Sigmoid colon (tissue), 7 donors: Measurements from ENCODE around the gene ZFAND3. TPM values are rescaled to one million over a fixed set of nuclear protein-coding genes. Genes with fewer than 3 reads are reported as not detected.
A peak's percentile ranks its signal among the peaks of the same experiment; 100 is the strongest.

Source experiments
- DNase-seq: peaks from one replicate; pipeline ENCODE4 v3.0.0-alpha.2; 2019
- H3K27ac ChIP-seq, 4 donors: fragments of 200-600 bp; sonication (generic); one replicate each; pipeline ENCODE4 v1.5.1; 2016 to 2019; ENCODE audit warnings: mild to moderate bottlenecking in 1 of 4
- H3K27me3 ChIP-seq, 3 donors: fragments of 200-600 bp; sonication (generic); one replicate each; pipeline ENCODE4 v1.5.1; 2019; ENCODE audit warnings: mild to moderate bottlenecking in 1 of 3
- H3K36me3 ChIP-seq, 4 donors: fragments of 200-600 bp; sonication (generic); one replicate each; pipeline ENCODE4 v1.5.1; 2016 to 2019
- H3K4me1 ChIP-seq, 4 donors: fragments of 200-600 bp; sonication (generic); one replicate each; pipeline ENCODE4 v1.5.1; 2017 to 2019
- H3K4me3 ChIP-seq, 4 donors: fragments of 200-600 bp; sonication (generic); one replicate each; pipeline ENCODE4 v1.5.1; 2017 to 2019; ENCODE audit warnings: mild to moderate bottlenecking in 2 of 4, moderate library complexity in 1 of 4
- H3K9me3 ChIP-seq, 4 donors: fragments of 200-600 bp in 3 of 4; sonication (generic) in 3 of 4; one replicate each; pipeline versions ENCODE4 v1.5.1 to v1.6.1; 2013 to 2019
- CTCF ChIP-seq, 4 experiments: fragments of 450-650 bp in 3 of 4; fragments of 200-600 bp in 1 of 4; IDR thresholded peaks; one replicate each; pipeline ENCODE4 v1.5.1; 2016 to 2019; ENCODE audit warnings: antibody characterized with exemption in 4 of 4, mild to moderate bottlenecking in 3 of 4, moderate library complexity in 2 of 4
- EP300 ChIP-seq, 4 donors: sonication (generic); formaldehyde crosslinking; IDR thresholded peaks; one replicate each; pipeline ENCODE4 v1.6.1; 2017; ENCODE audit warnings: antibody characterized with exemption in 4 of 4
- POLR2A ChIP-seq, 2 donors: fragments of 450-650 bp; IDR thresholded peaks; one replicate each; pipeline ENCODE4 v1.6.1; 2016; ENCODE audit warnings: antibody characterized with exemption in 2 of 2, mild to moderate bottlenecking in 2 of 2, moderate library complexity in 2 of 2
- POLR2AphosphoS5 ChIP-seq, 4 donors: sonication (generic); formaldehyde crosslinking; IDR thresholded peaks; one replicate each; pipeline ENCODE4 v1.6.1; 2017; ENCODE audit warnings: antibody characterized with exemption in 4 of 4
- WGBS, 2 donors: extraction: QIAGEN DNeasy Blood & Tissue Kit; methylation state at CpG; one replicate each; pipeline ENCODE4 v1.1.7; 2013; 5-methylcytosine and 5-hydroxymethylcytosine counted together
- intact Hi-C: fragments of 100-400 bp; cut with DNase I; formaldehyde crosslinking; loops from one replicate; pipeline ENCODE4 v1.15.1; 2023
- polyA plus RNA-seq, 3 donors: library from polyadenylated mRNA; stranded (reverse); fragments of 200-250 nt; gene quantifications; one replicate each; pipeline ENCODE4 v1.2.3, GENCODE V29; 2013
- total RNA-seq, 4 donors: library from RNA; depleted of rRNA; stranded (reverse); fragments of >200 nt; gene quantifications; one replicate each; pipeline ENCODE4 v1.1.0, GENCODE V29; 2016
- donor health status: healthy with polysubstance abuse.
- donor health status: Bipolar disorder and iron deficiency.
- donor health status: healthy.

ZFAND3 gene
- total and polyA plus RNA-seq, 7 donors: 32.4 to 54.8 (median 39.0) TPM

- TF ChIP-seq POLR2AphosphoS5 (IDR thresholded peaks at IDR 0.05) (no peak), EP300 (IDR thresholded peaks at IDR 0.05) (no peak), POLR2A (IDR thresholded peaks at IDR 0.05) (no peak), CTCF (IDR thresholded peaks at IDR 0.05) (no peak)
- Histone ChIP-seq H3K9me3 (no peaks in the 10 kb centered on the region), H3K4me1 (peaks cover 0 to 8% (median 4%) of the 10 kb centered on the region in 4 donors), H3K4me3 (no peak overlapping the region), H3K27ac (no peak overlapping the region), H3K36me3 (no peaks in the 10 kb centered on the region), H3K27me3 (no peaks in the 10 kb centered on the region)
- 91 to 96% methylated on average over 3 of the region's 3 CpGs for WGBS, 2 donors
- DNase-seq: no peak
- intact Hi-C loops: no loop called here
Observed at GRCh38 chr6:38103921-38104320, 284.4 kb downstream of the ZFAND3 start.

GRCh38 chr6:38105066-38105465, 285.5 kb downstream of the ZFAND3 start:
- Histone ChIP-seq H3K4me3 (no peak overlapping the region), H3K4me1 (peaks cover 0 to 13% (median 4%) of the 10 kb centered on the region in 4 donors), H3K9me3 (no peaks in the 10 kb centered on the region), H3K27me3 (no peaks in the 10 kb centered on the region), H3K36me3 (no peaks in the 10 kb centered on the region), H3K27ac (no peak overlapping the region)
- DNase-seq: no peak
- 97 to 98% methylated on average over 3 of the region's 3 CpGs for WGBS, 2 donors
- TF ChIP-seq CTCF (IDR thresholded peaks at IDR 0.05) (no peak), EP300 (IDR thresholded peaks at IDR 0.05) (no peak), POLR2A (IDR thresholded peaks at IDR 0.05) (no peak), POLR2AphosphoS5 (IDR thresholded peaks at IDR 0.05) (no peak)
- intact Hi-C loops: no loop called here

DNA sequence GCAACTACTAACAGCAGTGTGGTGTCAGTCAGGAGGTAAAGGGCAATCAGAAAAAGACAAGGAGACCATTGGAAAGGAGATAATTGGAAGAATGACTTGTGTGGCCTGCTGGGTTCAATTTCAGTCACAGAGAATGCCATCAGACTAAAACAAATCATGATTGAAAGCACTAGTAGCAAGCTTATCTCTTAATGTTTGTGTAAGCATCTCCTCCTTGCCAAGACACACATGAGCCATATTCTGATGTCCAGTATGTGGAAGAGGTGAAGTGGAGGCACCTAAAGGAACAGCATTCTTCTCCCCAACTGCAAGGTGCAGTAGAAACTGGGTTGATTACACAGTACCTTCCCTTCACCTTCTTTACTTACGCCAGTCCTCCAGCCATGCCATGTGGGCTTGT, 287.5 kb downstream of the ZFAND3 start:
- no peak overlapping the region for H3K4me3 ChIP-seq
- H3K27me3 ChIP-seq: no peaks in the 10 kb centered on the region
- no peaks in the 10 kb centered on the region for H3K9me3 ChIP-seq
- no peak for TF ChIP-seq POLR2AphosphoS5 (IDR thresholded peaks at IDR 0.05)
- TF ChIP-seq CTCF (IDR thresholded peaks at IDR 0.05): no peak
- no peak for TF ChIP-seq EP300 (IDR thresholded peaks at IDR 0.05)
- no peak for TF ChIP-seq POLR2A (IDR thresholded peaks at IDR 0.05)
- DNase-seq: no peak
- no peaks in the 10 kb centered on the region for H3K36me3 ChIP-seq
- H3K27ac ChIP-seq: no peak overlapping the region
- intact Hi-C loops: no loop called here
- WGBS, 2 donors: 98 to 100% methylated on average over 1 of the region's 1 CpG
- H3K4me1 ChIP-seq: peaks cover 0 to 25% (median 14%) of the 10 kb centered on the region in 4 donors

GRCh38 chr6:38110481-38110971, 291.0 kb downstream of the ZFAND3 start:
- no peaks in the 10 kb centered on the region for H3K36me3 ChIP-seq
- no peak overlapping the region for H3K4me3 ChIP-seq
- H3K9me3 ChIP-seq: no peaks in the 10 kb centered on the region
- peak in 1 of 4 donors; percentile 29 for TF ChIP-seq POLR2AphosphoS5 (IDR thresholded peaks at IDR 0.05)
- no peak for TF ChIP-seq CTCF (IDR thresholded peaks at IDR 0.05)
- no peak for TF ChIP-seq POLR2A (IDR thresholded peaks at IDR 0.05)
- no peak for TF ChIP-seq EP300 (IDR thresholded peaks at IDR 0.05)
- 21 to 53% methylated on average over 8 of the region's 8 CpGs for WGBS, 2 donors
- no peaks in the 10 kb centered on the region for H3K27me3 ChIP-seq
- peaks cover 0 to 16% (median 10%) of the 10 kb centered on the region in 4 donors for H3K4me1 ChIP-seq
- H3K27ac ChIP-seq: no peak overlapping the region
- intact Hi-C loops: no loop called here
- no peak for DNase-seq

GRCh38 chr6:38112181-38112580, 292.7 kb downstream of the ZFAND3 start:
- WGBS, 2 donors: 89 to 92% methylated on average over 5 of the region's 5 CpGs
- Histone ChIP-seq H3K27ac (no peak overlapping the region), H3K27me3 (no peaks in the 10 kb centered on the region), H3K4me1 (peaks cover 0 to 16% (median 10%) of the 10 kb centered on the region in 4 donors), H3K4me3 (no peak overlapping the region), H3K9me3 (no peaks in the 10 kb centered on the region), H3K36me3 (peaks cover 0 to 8% (median 0%) of the 10 kb centered on the region in 4 donors)
- intact Hi-C loops: no loop called here
- no peak for DNase-seq
- TF ChIP-seq CTCF (IDR thresholded peaks at IDR 0.05) (no peak), EP300 (IDR thresholded peaks at IDR 0.05) (no peak), POLR2AphosphoS5 (IDR thresholded peaks at IDR 0.05) (no peak), POLR2A (IDR thresholded peaks at IDR 0.05) (no peak)
